Glutamatergic neuron (in vitro differentiated cells): ENCODE results near the gene MTM1. TPM values are rescaled to one million over a fixed set of nuclear protein-coding genes. Genes with fewer than 3 reads are reported as not detected.

ENCODE experiments used
- DNase-seq: peaks from one replicate; pipeline ENCODE4 v3.0.0; 2022
- H3K27ac Mint-ChIP-seq: one replicate; pipeline ENCODE4 v1.8.0; 2020; ENCODE audit warnings: mild to moderate bottlenecking, mixed read lengths, inconsistent platforms; ENCODE audit not compliant: unreplicated experiment
- H3K27me3 Mint-ChIP-seq: one replicate; pipeline ENCODE4 v1.8.0; 2020; ENCODE audit warnings: mild to moderate bottlenecking, moderate library complexity, mixed read lengths, inconsistent platforms; ENCODE audit not compliant: unreplicated experiment
- H3K36me3 Mint-ChIP-seq: one replicate; pipeline ENCODE4 v1.8.0; 2020; ENCODE audit warnings: mild to moderate bottlenecking, mixed read lengths, inconsistent platforms; ENCODE audit not compliant: unreplicated experiment
- H3K4me1 Mint-ChIP-seq: one replicate; pipeline ENCODE4 v1.8.0; 2020; ENCODE audit warnings: mild to moderate bottlenecking, low read depth, mixed read lengths, inconsistent platforms; ENCODE audit not compliant: unreplicated experiment
- H3K4me3 Mint-ChIP-seq: one replicate; pipeline ENCODE4 v1.8.0; 2020; ENCODE audit warnings: mild to moderate bottlenecking, mixed read lengths, inconsistent platforms; ENCODE audit not compliant: unreplicated experiment
- H3K9me3 Mint-ChIP-seq: one replicate; pipeline ENCODE4 v1.8.0; 2020; ENCODE audit warnings: mild to moderate bottlenecking, moderate library complexity, mixed read lengths, inconsistent platforms; ENCODE audit not compliant: unreplicated experiment
- total RNA-seq: library from RNA; stranded (reverse); fragmentation: NEBNext Ultra II Directional; extraction: Animal tissue kit (Norgen Biotek cat#: 25700); gene quantifications from one replicate; pipeline ENCODE4 v1.2.1, GENCODE V29; 2021; ENCODE audit not compliant: unreplicated experiment
- TF ChIP-seq, protein P1 (sequence below): fragments of 200-600 bp; sonication (generic); IDR thresholded peaks from one replicate; pipeline ENCODE4 v1.5.0; 2021; ENCODE audit not compliant: partially characterized antibody, unreplicated experiment

Gene MTM1
- total RNA-seq, 1 donor from 2014 or later = 7.4 TPM

DNA sequence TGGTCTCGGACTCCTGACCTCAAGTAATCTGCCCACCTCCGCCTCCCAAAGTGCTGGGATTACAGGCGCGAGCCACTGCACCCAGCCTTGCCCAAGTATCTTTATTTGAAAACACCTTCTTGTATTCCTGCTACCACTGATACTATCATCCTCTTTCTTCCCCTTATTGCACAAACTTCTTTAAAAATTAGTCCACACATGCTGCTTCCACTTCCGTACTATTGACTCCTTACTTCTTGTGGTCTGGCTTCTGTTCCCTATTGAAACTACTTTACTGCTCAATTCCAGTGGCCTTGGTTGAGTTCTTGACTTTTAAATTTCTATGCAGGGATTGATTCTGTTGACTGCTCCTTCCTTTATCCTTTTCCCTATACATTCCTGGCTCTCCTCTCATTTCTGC lies 38.8 kb downstream of the MTM1 start:
- Mint-ChIP-seq H3K27ac (no peak overlapping the region), H3K4me1 (no peaks in the 10 kb centered on the region), H3K9me3 (no peaks in the 10 kb centered on the region), H3K36me3 (no peaks in the 10 kb centered on the region), H3K4me3 (no peak overlapping the region), H3K27me3 (peaks cover 2% of the 10 kb centered on the region)
- TF ChIP-seq, protein P1, sequence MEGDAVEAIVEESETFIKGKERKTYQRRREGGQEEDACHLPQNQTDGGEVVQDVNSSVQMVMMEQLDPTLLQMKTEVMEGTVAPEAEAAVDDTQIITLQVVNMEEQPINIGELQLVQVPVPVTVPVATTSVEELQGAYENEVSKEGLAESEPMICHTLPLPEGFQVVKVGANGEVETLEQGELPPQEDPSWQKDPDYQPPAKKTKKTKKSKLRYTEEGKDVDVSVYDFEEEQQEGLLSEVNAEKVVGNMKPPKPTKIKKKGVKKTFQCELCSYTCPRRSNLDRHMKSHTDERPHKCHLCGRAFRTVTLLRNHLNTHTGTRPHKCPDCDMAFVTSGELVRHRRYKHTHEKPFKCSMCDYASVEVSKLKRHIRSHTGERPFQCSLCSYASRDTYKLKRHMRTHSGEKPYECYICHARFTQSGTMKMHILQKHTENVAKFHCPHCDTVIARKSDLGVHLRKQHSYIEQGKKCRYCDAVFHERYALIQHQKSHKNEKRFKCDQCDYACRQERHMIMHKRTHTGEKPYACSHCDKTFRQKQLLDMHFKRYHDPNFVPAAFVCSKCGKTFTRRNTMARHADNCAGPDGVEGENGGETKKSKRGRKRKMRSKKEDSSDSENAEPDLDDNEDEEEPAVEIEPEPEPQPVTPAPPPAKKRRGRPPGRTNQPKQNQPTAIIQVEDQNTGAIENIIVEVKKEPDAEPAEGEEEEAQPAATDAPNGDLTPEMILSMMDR = no peak
- DNase-seq = no peak

DNA sequence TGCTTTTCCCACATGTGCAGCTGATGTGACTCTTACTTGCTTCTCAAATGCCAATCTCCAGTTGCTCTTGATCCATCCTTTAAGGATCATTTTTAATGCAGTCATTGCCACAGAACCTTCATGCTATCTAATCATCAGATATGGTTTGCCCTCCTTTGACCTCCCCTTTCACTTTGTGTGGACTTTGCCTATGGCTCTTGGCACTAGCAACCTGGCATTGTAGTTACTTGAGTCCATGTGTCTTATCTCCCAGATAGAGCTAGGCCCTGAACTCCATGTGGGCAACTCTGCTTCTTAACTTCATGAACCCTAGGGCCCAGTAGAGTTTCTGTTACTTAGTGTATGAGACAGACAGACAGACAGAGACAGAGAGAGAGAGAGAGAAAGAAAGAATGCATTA lies 41.6 kb downstream of the MTM1 start:
- no peak for DNase-seq
- H3K27ac Mint-ChIP-seq = no peak overlapping the region
- H3K27me3 Mint-ChIP-seq = peaks cover 2% of the 10 kb centered on the region
- TF ChIP-seq, protein P1 = no peak
- H3K36me3 Mint-ChIP-seq = no peaks in the 10 kb centered on the region
- no peak overlapping the region for H3K4me3 Mint-ChIP-seq
- H3K4me1 Mint-ChIP-seq = no peaks in the 10 kb centered on the region
- H3K9me3 Mint-ChIP-seq = no peaks in the 10 kb centered on the region

DNA sequence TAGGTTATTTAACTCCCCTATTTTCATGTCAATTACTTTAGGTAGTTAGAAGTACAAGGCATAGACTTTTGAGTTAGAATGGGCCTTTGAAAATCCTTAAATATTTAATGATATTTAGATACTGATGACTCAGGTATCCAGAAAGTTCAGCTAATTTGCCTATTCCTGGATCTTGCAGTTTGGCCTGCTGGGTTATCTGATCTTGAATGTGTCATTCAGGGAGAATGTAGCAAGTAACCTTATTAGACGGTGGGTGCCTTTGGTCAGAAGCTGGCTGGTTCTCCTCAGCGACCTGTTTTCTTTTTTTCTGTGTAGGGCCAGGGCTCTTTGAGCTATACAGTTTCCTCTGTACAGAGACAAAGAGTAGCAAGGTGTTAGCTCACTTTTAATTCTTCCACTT lies 42.0 kb downstream of the MTM1 start:
- no peaks in the 10 kb centered on the region for H3K36me3 Mint-ChIP-seq
- TF ChIP-seq, protein P1 = no peak
- H3K4me1 Mint-ChIP-seq = no peaks in the 10 kb centered on the region
- H3K27ac Mint-ChIP-seq = no peak overlapping the region
- peaks cover 2% of the 10 kb centered on the region for H3K27me3 Mint-ChIP-seq
- H3K9me3 Mint-ChIP-seq = no peaks in the 10 kb centered on the region
- no peak for DNase-seq
- no peak overlapping the region for H3K4me3 Mint-ChIP-seq

DNA sequence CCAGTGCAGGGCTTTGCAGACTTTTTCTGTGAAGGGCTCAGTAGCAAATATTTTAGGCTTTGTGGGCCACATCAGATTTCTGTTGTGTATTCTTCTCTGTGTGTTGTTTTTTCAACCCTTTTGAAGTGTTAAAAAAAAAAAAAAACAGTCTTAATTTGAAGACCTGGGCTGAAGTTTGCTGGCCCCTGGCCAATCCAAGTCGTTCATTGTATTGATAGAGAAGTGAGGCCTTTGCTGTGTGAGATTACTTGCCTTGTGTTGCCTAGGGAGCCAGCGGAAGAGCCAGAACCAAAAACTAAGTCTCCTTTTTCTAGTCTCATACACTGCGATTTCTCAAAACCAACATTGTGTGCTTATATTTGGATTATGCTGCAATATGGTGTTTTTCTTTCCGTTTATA lies 46.9 kb downstream of the MTM1 start:
- Mint-ChIP-seq H3K9me3 (no peaks in the 10 kb centered on the region), H3K4me3 (no peak overlapping the region), H3K4me1 (no peaks in the 10 kb centered on the region), H3K27me3 (no peaks in the 10 kb centered on the region), H3K27ac (no peak overlapping the region), H3K36me3 (no peaks in the 10 kb centered on the region)
- DNase-seq = no peak
- TF ChIP-seq, protein P1 = no peak

DNA sequence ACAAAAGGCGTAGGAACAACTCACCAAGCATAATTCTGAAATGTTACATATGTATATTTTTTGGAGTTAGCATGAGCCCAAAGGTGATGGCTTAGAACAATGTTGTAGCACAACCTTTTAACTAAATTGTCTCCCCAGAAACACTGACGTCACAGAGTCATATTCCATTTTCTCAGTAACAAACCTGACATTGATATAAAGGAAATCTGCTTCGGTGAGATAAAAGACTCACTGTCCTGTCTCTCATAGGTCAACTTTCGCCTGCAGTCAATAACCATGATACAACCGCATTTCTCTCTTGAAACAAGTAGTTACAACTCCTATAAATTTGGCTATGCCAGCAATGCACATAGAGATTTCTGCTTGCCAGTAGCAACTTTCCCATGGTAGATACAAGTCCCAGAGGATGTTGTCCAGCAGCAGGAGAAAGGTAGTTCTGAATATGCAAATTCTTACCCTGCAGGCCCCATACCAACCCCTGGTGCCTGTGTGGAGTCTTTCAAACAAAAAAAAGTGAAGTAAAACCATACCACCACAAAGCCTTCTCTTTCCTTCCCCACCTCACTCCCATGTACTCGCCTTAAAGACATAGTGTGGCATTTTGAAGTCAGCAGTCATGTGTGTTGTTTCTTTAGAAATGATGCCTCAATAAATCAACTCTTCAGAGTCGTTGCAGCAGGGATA lies 47.9 kb downstream of the MTM1 start:
- H3K27ac Mint-ChIP-seq = no peak overlapping the region
- TF ChIP-seq, protein P1 = no peak
- H3K27me3 Mint-ChIP-seq = no peaks in the 10 kb centered on the region
- H3K9me3 Mint-ChIP-seq = no peaks in the 10 kb centered on the region
- no peaks in the 10 kb centered on the region for H3K36me3 Mint-ChIP-seq
- no peak for DNase-seq
- H3K4me1 Mint-ChIP-seq = no peaks in the 10 kb centered on the region
- H3K4me3 Mint-ChIP-seq = no peak overlapping the region
